HPDE6-E6E7 (cell line): ENCODE data around the gene CDKN2B-AS1.

Source experiments
- DNase-seq: peaks from one replicate; pipeline ENCODE4 v3.0.0; 2011; ENCODE audit warnings: missing footprints; ENCODE audit errors: extremely low spot score

The CDKN2B-AS1 gene

GRCh38 chr9:22084336-22085035 lies 89.9 kb downstream of the CDKN2B-AS1 start:
- DNase-seq, result peak; percentile 67

- DNase-seq, result no peak
These were observed 93.6 kb downstream of the CDKN2B-AS1 start for GRCh38 chr9:22088053-22088716.

DNA sequence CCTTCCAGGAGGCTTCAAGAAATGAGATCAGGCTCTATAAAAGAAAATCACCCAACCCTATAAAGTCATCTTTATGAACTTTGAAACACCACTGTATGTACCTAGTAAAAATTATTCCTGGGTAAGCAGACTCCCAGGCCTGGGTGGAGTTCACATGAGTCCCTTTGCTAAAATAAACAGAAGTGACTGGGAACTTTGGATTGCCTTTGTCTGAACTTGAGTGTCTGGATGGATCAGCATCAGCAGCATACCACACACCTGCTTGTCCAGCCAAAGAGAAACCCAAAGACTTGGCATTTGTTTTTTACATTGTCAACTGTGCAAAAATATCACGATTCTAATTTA lies 94.1 kb downstream of the CDKN2B-AS1 start:
- no peak for DNase-seq

- no peak for DNase-seq
These were observed 103.1 kb downstream of the CDKN2B-AS1 start for GRCh38 chr9:22097707-22098106.

DNA sequence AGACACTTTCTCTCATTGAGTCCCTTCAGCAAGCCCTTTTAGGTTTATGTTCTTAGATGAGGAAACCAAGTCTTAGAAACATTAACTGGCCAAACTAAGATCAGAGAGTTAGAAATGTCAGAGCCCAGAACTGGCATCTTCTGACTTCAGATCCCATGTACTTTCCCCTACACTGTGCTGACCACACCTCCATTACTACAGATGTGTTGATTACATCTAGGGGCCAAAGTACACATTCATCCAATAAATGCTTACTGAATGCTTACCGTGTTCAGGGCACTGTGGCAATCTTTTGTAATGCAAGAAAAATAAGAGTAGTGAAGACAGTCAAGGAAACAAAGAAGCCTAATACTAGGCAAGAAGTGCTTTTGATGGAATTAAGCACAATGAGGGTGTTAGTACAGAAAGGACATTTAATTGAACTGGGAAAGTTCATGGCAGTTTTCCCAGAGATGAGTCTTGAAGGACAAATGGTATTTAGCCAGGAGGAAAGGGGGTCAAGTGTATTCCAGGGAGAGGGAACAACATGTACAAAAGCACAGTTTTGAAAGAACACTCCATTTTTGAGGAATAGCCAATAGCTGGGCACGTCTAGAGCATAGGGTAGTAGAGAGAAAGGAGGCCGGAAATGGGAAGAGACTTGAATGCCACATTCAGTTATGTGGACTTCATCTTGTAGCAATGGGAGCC lies 104.2 kb downstream of the CDKN2B-AS1 start:
- DNase-seq, result no peak

GRCh38 chr9:22100626-22101025 lies 106.0 kb downstream of the CDKN2B-AS1 start:
- DNase-seq, result no peak

DNA sequence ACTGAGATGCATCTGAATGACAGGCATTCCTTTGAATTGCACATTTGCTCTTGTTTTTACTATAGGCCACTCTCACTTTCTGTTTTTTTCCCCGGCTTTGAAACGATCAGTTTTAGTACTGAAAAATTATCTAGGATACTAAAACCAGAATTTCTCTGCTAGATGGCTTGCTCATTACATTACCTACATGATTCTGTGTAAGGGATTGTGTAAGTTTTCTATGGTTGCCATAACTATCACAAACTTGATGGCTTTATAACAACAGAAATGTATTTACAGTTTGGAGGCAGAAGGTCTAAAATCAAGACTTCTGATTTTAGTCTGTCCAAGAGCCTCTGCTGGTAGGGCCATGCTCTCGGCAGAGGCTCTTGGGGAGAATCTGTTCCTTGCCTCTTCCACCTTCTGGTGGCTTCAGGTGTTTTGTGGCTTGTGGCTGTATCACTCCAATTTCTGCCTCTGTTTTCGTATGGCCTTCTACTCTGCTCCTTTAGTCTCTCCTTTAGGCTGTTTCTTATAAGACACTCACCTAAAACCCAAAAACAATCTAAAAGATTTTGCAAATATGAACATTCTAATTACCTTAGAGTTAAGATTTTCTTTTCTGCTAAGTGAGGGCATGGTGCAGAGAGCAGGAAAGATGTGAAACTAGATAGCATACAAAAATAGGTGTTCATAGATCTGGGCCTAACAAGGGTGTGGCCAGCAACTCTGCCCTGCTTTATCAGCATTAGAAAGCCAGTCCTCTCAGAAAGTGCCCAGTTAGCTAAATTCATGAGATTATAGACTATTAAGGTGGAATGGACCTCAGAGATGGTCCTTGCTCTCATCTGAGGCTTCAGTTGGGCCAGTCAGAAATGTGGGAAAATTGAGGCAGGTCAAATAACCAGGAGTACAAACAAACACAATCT lies 107.8 kb downstream of the CDKN2B-AS1 start:
- DNase-seq, result no peak

DNA sequence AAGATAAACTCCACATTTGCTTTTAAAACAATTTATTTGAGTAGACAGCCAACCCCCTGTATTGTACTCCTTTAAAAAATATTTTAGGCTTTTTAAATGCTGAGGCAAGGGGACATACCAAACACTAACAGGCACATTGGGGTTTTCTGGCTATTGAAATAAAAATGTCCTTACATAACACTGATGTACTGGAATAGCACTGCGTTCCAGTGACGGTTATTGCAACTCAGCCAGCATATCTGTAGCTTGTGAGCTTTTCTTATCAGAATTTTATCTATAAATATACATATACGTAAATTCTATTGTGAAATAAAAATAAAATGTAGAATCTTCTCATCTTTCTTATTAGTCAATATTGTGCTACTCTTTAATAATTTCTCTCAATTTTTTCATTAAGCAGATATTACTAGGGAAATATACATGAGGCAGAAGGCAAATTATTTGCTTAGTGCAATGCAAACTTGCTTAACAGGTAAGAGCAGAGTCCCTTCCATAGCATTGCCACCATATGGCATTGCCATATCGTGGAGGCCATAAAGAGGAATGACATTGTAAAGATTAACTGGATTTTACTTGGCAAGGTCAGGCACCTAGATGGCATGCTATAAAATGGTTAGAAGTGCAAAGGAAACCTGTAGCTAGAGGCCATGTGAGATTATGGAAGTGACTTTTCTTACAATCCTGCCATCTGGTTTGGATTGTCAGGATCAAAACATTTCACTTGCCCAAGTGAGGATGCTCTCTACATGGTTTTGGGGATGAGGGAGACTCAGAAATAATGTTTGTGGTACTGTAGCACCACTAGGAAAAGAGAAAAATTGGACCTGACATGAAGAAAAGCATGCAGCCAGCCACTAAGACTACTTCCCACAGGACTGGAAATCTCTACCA lies 109.3 kb downstream of the CDKN2B-AS1 start:
- DNase-seq, result no peak

GRCh38 chr9:22105005-22105722 lies 110.6 kb downstream of the CDKN2B-AS1 start:
- DNase-seq, result no peak

DNA sequence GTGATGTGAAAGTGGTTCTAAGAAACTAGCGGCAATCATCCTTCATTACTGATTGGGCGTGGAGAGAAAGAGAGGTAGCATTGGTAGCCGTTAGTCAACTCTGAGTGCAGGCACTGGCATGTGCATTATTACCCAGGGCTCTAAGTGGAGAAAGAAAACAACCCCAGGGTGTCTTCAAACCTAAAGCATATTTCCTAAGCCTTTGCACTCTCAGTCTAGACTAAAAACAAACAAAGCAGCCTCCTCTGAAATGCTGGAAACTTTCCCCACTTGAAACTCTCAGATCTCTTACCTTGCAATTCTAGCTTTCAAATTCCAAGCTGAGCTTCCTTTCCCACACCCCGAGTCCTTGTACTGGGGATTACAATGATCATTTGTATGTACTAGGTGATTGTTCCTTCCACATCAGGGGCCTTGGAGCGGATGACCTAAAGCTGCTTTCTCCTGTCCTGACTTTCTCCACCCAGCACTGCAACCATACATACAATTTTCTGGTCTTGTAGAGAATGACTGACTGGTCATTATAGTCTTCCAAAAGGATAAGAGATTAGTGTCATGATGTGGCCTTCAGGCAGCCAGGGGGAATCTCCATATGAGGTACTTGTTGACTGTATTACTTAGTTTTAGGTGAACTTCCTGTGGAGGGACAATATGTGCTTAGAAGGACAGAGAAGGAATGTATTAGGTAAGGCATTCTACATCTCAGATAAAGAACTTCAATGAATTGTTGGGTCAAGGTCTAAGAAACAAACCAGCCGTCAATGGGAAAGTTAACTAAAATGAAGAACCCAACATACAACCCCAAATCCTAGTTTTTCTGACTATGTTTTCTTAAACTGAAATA lies 112.8 kb downstream of the CDKN2B-AS1 start:
- DNase-seq, result no peak

- DNase-seq, result no peak
These were observed 114.2 kb downstream of the CDKN2B-AS1 start for GRCh38 chr9:22108581-22109370.

DNA sequence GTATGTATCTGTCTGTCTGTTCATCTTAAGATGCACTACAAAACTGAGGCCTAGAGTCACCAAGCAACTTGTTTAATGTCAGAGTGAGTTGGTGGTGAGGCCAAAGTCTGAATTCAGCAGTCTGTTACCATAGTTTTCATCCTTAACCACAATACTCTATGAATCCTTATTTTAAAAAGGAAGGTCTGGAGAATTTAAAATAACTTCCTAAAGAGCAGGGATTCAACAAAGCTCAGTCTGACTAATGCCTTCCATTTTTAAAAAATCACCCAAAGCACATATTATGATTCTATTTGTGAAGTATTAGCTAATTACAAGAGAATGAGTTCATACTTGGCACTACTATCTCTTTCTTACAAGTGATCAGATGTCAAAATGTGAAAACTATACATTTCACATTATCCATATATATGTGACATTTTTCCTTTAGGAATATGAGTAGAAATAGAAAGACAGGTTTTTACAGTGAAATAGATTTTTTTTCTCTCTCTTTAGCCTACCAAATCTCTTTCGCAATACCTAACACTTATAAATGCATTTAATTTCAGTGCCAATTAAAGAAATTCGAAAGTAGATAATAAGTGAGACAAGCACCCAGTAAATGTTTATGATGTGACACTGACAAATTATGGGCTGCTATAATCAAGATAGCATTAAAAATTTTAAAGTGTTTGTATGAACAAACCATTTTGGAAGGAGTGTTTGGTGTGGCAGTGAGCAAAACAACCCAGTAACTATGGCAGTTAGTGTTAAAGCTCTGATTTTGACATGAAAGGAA lies 116.8 kb downstream of the CDKN2B-AS1 start:
- DNase-seq, result no peak

DNA sequence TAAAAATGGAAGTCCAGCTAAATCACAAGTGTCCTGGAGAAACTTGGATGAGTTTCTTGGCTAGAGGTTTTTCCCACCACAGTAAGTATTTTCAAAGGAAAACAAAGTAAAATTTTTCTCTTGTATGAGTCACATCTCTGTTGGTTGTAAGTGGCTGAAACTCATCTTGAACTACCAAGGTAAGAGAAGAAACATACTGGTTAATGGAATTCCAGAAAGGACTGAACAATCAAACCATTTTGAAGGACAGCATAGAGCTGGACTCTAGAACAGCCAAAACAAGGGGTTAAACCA lies 117.3 kb downstream of the CDKN2B-AS1 start:
- DNase-seq, result no peak

- no peak for DNase-seq
These were observed 118.6 kb downstream of the CDKN2B-AS1 start for GRCh38 chr9:22112870-22113821.

GRCh38 chr9:22114956-22115355 lies 120.4 kb downstream of the CDKN2B-AS1 start:
- DNase-seq, result no peak

DNA sequence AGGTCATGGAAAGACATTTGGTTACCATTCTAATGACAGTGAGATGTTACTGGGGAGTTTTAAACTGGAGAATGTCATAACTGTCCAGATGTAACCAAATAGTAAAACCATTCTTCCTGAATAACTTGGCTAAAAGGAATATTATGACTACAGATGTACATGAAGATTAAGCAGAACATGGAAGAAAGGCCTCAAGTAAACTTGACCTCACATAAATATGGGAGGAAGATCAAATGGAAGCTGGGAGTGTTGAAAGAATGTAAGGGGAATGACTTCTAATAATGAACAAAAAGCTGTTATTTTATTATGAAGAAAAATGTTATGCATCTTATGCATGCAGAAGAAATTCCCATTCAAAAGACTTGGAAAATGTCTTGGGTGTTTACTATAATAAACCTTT lies 122.2 kb downstream of the CDKN2B-AS1 start:
- DNase-seq, result no peak
